Left ventricle myocardium inferior (tissue), 1 donor: ENCODE measurements around the gene MGMT. TPM values are rescaled to one million over a fixed set of nuclear protein-coding genes. Genes with fewer than 3 reads are reported as not detected.

Experiments
- DNase-seq: peaks from one replicate; pipeline ENCODE4 v3.0.0-alpha.2; 2020
- H3K27ac ChIP-seq: fragments of 200-600 bp; replicated peaks from 2 replicates; pipeline ENCODE4 v1.8.0; 2021
- H3K27me3 ChIP-seq: fragments of 200-600 bp; 2 replicates; pipeline ENCODE4 v1.8.0; 2021; ENCODE audit warnings: low read depth
- H3K36me3 ChIP-seq: fragments of 200-600 bp; 2 replicates; pipeline ENCODE4 v1.8.0; 2021
- H3K4me1 ChIP-seq: fragments of 200-600 bp; 2 replicates; pipeline ENCODE4 v1.8.0; 2021
- H3K4me3 ChIP-seq: fragments of 200-600 bp; 2 replicates; pipeline ENCODE4 v1.8.0; 2021; ENCODE audit warnings: mild to moderate bottlenecking, moderate library complexity
- H3K9me3 ChIP-seq: fragments of 200-600 bp; replicated peaks from 2 replicates; pipeline ENCODE4 v1.8.0; 2021
- intact Hi-C: fragments of 100-400 bp; cut with micrococcal nuclease; formaldehyde crosslinking; loops from one replicate; pipeline ENCODE4 v1.11.0; 2022
- total RNA-seq: library from RNA; stranded (reverse); fragmentation: NEBNext Ultra II Directional; extraction: Animal tissue kit (Norgen Biotek cat#: 25700); gene quantifications from one replicate; pipeline ENCODE4 v1.2.1, GENCODE V29; 2021
- TF ChIP-seq, protein P1 (sequence below): fragments of 200-600 bp; IDR thresholded peaks from 2 replicates; pipeline ENCODE4 v1.8.0; 2021; ENCODE audit warnings: antibody characterized with exemption, mild to moderate bottlenecking, borderline replicate concordance
- donor health status: DM: no; HTN: yes; CAD: no; lungs with severe emphysema.

Gene MGMT
- total RNA-seq, 1 donor from 2014 or later = 15.4 TPM

DNA sequence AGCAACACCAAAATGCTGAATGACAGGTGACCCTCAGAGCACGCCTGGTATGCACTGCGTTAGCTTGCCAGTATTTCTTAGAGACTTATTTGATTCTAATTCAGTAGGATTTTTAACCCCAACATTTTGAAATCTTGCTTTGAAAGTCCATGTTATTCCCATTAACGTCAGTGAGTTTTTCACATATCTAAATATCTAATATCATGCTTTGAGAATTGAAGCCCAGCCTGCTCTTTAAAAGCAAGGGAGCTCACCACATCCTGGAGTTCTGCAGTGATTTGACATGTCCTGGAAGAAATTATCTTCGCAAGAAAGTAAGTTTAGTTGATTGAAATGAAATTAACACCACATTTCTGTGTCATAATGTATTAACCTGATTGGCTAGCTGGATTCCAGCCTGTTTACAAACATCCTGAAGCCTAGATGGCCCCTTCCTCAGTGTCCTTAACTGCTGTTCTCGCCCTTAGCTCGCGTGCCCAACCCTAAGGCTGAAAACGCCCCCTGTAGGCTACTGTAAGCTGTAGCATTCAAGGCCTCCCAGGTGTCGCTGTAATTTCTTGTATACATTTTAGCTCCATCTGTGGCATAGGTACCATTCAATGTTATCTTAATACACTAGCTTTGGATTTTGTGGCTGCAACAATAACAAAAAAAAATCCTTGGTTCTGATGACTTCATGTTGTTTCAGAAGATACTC lies 191.5 kb downstream of the MGMT start:
- no peak overlapping the region for H3K4me3 ChIP-seq
- no peak for DNase-seq
- TF ChIP-seq, protein P1, sequence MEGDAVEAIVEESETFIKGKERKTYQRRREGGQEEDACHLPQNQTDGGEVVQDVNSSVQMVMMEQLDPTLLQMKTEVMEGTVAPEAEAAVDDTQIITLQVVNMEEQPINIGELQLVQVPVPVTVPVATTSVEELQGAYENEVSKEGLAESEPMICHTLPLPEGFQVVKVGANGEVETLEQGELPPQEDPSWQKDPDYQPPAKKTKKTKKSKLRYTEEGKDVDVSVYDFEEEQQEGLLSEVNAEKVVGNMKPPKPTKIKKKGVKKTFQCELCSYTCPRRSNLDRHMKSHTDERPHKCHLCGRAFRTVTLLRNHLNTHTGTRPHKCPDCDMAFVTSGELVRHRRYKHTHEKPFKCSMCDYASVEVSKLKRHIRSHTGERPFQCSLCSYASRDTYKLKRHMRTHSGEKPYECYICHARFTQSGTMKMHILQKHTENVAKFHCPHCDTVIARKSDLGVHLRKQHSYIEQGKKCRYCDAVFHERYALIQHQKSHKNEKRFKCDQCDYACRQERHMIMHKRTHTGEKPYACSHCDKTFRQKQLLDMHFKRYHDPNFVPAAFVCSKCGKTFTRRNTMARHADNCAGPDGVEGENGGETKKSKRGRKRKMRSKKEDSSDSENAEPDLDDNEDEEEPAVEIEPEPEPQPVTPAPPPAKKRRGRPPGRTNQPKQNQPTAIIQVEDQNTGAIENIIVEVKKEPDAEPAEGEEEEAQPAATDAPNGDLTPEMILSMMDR = peak; percentile 45
- H3K27ac ChIP-seq = no peak overlapping the region
- H3K9me3 ChIP-seq = no peaks in the 10 kb centered on the region
- intact Hi-C loops = no loop called here
- no peaks in the 10 kb centered on the region for H3K4me1 ChIP-seq
- H3K27me3 ChIP-seq = no peaks in the 10 kb centered on the region
- H3K36me3 ChIP-seq = no peaks in the 10 kb centered on the region

DNA sequence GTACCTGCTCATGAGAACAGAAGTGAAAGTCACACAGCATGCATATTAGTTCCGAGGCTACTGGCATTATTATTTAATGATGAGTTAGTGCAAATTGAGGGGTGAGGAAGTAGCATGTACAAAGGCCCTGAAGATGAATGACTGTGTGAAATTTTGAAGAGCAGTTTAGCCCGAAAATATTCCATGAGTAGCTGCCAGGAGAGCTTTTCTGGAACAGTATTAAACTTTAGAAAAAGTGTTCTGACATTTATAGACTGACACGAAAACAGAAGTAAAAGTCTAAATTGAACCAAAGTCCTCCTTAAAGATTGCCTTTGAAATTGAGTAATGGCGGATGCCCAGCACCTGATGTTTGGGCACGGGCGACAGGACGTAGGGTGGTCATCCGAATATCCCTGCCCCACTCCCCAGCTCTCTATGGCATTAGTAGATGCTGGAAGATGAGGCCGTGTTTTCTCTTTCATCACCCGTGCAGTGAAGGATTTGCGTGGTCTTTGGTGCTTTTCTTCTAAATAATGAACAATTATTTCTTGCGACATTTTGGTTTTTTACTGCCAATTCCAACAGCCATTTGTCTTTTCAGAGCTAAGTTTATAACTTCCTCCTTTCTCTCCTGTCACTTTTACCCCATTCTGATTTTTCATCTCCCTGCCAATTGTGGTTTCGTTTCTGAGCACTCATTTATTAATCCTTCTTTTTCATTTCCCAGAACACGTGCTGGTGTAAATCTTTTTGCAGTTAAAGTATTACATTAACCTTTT lies 192.6 kb downstream of the MGMT start:
- Histone ChIP-seq H3K36me3 (no peaks in the 10 kb centered on the region), H3K27ac (no peak overlapping the region), H3K4me3 (no peak overlapping the region), H3K27me3 (no peaks in the 10 kb centered on the region), H3K4me1 (no peaks in the 10 kb centered on the region), H3K9me3 (peaks cover 10% of the 10 kb centered on the region)
- DNase-seq = no peak
- TF ChIP-seq, protein P1 = no peak
- intact Hi-C loops = no loop called here

DNA sequence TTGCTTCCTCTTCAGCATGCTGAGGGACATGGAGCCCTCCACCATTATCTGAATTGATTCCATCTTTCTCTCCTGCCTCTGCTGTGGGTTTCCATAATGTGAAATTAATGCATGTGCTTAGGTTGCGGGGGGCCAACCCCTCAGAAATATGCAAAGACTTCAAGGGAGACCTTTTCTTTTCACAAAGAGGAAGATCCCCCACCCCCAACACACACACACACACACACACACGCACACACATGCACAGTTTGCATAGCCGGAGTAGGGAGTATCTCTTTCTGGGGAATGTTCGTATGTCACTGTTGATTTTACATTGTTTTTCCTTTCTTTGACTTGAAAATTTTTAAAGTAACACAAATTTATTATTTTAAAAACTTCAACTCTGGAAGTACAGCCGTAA lies 193.5 kb downstream of the MGMT start:
- peaks cover 12% of the 10 kb centered on the region for H3K9me3 ChIP-seq
- no peak for DNase-seq
- no peak overlapping the region for H3K4me3 ChIP-seq
- H3K27ac ChIP-seq = no peak overlapping the region
- no peaks in the 10 kb centered on the region for H3K4me1 ChIP-seq
- intact Hi-C loops = no loop called here
- TF ChIP-seq, protein P1 = no peak
- no peaks in the 10 kb centered on the region for H3K36me3 ChIP-seq
- no peaks in the 10 kb centered on the region for H3K27me3 ChIP-seq

DNA sequence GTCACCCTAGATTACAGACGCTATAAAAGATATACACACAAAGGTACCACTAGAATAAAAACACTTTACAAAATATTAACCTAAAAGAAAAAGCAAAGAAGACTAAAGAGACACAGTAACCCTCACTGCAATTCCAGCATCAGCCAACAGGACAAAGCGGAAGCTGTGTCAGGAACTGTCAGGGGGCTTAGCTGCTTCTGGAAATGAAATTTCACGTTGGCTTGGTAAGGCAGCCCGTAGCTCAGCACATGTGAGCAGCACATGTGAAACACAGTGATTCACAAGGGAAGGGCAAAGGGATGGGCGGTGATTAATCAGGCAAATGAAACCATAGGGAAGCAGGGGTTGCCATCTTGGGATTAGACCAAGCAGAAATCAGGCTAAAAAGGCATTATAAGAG lies 195.4 kb downstream of the MGMT start:
- Histone ChIP-seq H3K27me3 (no peaks in the 10 kb centered on the region), H3K27ac (no peak overlapping the region), H3K9me3 (peaks cover 12% of the 10 kb centered on the region), H3K4me1 (no peaks in the 10 kb centered on the region), H3K4me3 (no peak overlapping the region), H3K36me3 (no peaks in the 10 kb centered on the region)
- no peak for DNase-seq
- intact Hi-C loops = no loop called here
- TF ChIP-seq, protein P1 = no peak

GRCh38 chr10:129670124-129670523 lies 203.1 kb downstream of the MGMT start:
- TF ChIP-seq, protein P1 = no peak
- Histone ChIP-seq H3K27ac (no peak overlapping the region), H3K27me3 (no peaks in the 10 kb centered on the region), H3K36me3 (no peaks in the 10 kb centered on the region), H3K9me3 (peaks cover 17% of the 10 kb centered on the region), H3K4me3 (no peak overlapping the region), H3K4me1 (no peaks in the 10 kb centered on the region)
- intact Hi-C loops = no loop called here
- DNase-seq = no peak
